ENCODE results near the gene LITAF.
"Not testable (repeated sequence)": the region's sequence is repeated elsewhere in the genome, so short reads cannot be mapped to it uniquely, and the experiment has no call there.

Gene LITAF

DNA sequence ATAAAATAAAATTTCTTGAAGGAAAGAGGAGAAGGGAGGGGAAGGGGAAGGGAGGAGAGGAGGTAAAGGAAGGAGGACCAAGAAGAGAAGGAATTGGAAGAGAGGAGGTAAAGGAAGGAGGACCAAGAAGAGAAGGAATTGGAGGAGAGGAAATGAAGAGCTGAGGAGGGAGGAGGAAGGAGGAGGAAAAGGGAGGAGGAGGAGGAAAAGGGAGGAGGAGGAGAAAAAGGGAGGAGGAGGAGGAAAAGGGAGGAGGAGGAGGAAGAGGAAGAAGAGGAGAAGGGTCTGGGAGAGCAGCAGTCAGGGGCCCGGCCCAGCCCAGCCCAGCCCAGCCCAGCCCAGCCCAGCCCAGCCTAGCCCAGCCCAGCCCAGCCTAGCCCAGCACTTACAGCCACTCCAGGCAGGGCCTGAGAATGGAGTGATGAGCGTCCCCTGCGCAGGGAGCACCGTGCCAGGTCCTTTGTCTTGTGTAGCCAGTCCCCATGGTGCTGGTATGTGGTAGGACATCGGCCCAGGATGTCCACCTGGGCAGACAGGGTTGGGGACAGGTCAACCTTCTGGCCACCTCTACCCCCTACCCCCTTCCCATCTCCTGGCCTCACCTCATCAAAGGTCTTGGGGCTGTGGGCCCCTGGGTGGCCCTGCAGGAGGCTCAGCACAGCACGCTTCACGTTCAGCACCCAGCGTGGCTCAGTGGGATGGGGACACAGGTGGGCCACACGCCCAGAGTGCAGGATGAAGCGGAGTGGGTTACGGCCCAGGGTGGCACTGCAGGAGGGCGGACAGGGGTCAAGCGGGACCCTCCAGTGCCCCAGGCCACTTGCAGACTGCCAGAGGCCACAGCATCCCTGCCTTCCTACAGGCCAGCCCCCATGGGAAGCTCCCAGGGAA, 70.9 kb downstream of the LITAF start:
- no peak for DNase-seq

DNA sequence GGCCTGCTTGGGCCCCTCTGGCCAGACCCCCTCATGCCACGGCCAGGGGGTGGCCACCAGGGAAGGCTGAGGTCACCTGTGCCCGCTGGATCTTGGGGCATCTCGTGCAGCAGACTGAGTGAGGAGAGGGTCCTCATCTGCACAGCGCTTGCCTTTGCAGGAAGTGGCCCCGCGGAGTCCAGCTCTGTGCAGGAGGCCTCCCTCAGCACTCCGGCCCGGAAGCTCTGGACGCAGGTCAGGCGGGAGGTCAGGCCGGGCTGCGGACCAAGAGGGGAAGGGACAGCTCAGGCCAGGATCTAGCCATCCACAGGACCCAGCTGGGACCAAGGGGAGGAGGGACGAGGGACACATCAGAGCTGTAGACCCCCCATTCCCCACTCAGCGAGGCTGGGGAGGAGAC, 72.4 kb downstream of the LITAF start:
- DNase-seq, result no peak

DNA sequence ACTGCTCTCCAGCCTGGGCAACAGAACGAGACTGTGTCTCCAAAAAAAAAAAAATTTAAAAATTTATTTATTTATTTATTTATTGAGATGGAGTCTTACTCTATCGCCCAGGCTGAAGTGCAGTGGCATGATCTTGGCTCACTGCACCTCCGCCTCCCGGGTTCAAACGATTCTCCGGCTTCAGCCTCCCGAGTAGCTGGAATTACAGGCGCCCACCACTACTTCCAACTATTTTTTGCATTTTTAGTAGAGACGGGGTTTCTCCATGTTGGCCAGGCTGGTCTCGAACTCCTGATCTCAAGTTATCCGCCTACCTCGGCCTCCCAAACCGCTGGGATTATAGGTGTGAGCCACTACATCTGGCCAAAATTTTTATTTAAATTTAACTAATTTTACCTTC, 73.4 kb downstream of the LITAF start:
- not testable (repeated sequence) for DNase-seq

DNA sequence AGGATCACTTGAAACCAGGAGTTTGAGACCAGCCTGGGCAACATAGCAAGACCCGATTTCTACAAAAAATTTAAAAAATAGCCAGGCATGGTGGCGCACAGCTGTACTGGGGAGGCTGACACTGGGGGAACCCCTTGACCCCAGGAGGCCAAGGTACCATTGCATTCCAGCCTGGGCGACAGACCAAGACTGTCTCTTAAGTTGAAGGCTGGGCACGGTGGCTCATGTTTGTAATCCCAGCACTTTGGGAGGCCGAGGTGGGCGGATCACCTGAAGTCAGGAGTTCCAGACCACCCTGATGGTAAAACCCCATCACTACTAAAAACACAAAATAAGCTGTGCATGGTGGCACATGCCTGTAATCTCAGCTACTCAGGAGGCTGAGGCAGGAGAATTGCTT, 74.9 kb downstream of the LITAF start:
- DNase-seq, result no peak

DNA sequence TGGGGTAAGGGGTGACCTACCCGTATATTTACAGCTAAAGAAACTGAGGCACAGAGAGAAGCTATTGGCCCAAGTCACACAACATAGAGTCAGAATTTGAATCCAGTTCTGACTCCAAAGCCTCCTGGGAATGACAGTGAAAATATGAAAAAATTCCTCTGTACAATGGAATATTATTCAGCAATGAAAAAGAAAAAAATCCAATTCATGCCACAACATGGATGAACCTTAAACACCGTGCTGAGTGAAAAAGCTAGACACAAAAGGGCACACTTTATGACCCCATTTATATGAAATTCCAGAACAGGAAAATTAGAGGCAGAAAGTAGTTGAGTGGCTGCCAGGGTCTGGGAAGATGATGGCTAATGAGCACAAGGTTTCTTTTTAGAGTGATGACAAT, 75.4 kb downstream of the LITAF start:
- DNase-seq, result no peak

- no peak for DNase-seq
These were observed 76.3 kb downstream of the LITAF start for GRCh38 chr16:11510178-11510973.

DNA sequence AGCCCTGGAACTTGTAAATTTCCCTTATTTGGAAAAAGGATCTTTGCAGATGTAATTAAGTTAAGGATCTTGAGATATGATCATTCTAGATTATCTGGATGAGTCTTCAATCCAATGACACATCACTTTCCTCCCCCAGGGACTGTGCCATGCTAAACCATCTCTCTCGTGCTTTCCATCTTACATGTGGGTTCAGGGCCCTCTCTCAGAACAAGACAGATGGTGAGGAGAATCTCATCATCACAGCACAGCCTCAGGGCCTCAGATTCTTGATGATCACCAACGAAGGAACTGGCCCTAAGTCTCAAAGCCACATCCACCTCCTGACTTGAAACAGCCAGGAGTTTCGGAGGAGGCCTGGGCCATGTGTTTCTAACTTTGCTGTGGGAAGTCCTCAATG, 78.7 kb downstream of the LITAF start:
- DNase-seq, result no peak

- DNase-seq, result no peak
These were observed 79.4 kb downstream of the LITAF start for GRCh38 chr16:11507350-11507749.

GRCh38 chr16:11506741-11507305, 79.9 kb downstream of the LITAF start:
- DNase-seq, result peak in 1 of 2 donors; percentile 40

- not testable (repeated sequence) for DNase-seq
These were observed 82.5 kb downstream of the LITAF start for GRCh38 chr16:11504261-11504660.

DNA sequence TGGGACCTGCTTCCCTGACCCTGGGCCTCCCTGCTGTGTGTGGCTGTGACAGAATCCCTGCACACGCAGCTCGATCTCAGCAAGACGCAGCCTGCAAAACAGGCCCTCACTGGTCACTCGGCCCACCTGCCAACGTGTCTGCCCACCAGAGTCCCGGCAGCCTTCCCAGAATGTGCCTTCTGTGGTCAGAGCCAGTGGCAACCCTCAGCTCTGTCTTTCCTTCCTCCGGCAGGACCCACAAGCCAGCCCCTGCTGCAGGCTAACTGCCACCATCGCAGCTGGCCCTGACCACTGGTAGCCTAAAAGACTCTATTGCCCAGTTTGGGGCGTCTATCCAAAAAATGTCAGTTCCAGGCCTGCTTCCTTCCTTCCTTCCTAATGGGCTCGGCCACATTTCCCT, 83.2 kb downstream of the LITAF start:
- no peak for DNase-seq

GRCh38 chr16:11502239-11502638, 84.5 kb downstream of the LITAF start:
- no peak for DNase-seq

- DNase-seq, result no peak
These were observed 85.1 kb downstream of the LITAF start for GRCh38 chr16:11501632-11502031.

DNA sequence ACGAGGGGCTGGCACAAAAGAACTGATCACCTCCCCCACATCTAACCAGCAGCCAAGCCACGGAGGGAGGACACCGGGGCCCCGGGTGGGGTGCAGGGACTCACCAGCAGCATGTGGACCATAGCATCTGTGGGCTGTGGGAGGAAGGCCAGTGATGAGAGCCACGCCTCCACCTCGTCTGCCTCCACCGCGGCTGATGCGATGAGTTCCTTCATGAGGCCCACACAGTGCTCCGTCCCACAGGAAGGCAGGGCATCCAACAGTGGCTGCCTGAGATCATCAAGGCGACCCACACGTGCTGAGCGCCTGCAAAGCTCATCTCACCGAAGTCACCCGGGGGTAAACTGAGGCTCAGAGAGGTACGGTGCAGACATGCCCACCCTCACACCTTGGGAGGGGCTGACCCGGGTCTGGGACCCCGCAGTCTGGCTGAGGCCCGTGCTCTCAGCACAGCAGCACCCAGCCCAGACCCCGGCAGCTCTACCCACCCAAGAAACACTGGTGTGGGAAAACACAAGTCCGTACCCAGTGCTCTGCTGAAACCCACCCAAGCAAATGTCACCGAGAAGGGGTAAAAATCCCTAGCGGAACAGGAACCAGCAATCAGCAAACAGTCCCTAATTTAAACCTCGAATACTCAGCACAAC, 85.9 kb downstream of the LITAF start:
- peak; percentile 15 to 66 for DNase-seq

- DNase-seq, result no peak
These were observed 87.2 kb downstream of the LITAF start for GRCh38 chr16:11499295-11500089.

GRCh38 chr16:11498683-11499082, 88.0 kb downstream of the LITAF start:
- peak; percentile 47 to 54 for DNase-seq

DNA sequence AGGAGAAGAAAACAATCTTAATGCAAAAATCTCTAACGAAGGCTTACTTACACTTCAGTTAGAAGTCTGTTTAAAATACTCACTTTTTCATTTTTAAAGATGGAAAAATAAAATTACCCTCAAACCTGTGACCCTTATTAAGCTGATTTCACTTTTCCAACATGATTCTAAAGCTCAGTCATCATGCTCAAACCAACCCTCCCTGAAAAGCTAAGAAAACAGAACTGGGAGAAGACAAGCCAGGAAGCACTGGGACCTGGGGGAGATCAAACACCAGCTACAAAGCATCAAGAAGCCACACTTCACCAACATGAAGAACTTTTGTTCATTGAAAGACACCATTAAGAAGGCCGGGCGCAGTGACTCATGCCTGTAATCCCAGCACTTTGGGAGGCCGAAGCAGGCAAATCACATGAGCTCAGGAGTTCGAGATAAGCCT, 88.8 kb downstream of the LITAF start:
- DNase-seq, result peak; percentile 10 to 28
